GM23338 (cell line): ENCODE data around the gene SLC19A2.

Source experiments
- CTCF ChIP-seq, 2 experiments: fragments of 200-600 bp in 1 of 2; sonication (generic) in 1 of 2; conservative IDR thresholded peaks; 2 replicates each; pipeline versions ENCODE4 v1.5.1 to v1.6.1; 2016 to 2017; ENCODE audit warnings: antibody characterized with exemption in 2 of 2, low read depth in 2 of 2, mild to moderate bottlenecking in 2 of 2, moderate library complexity in 1 of 2
- EZH2phosphoT487 ChIP-seq: fragments of 200-600 bp; sonication (generic); IDR thresholded peaks from one replicate; pipeline ENCODE4 v1.8.1; 2018; ENCODE audit warnings: antibody characterized with exemption; ENCODE audit not compliant: unreplicated experiment
- JUNB ChIP-seq: IDR thresholded peaks from one replicate; pipeline ENCODE4 v1.6.1; 2016; ENCODE audit warnings: antibody characterized with exemption; ENCODE audit not compliant: unreplicated experiment
- REST ChIP-seq: IDR thresholded peaks from one replicate; pipeline ENCODE4 v1.6.1; 2018; ENCODE audit warnings: antibody characterized with exemption; ENCODE audit not compliant: unreplicated experiment

GRCh38 chr1:169487561-169487960 lies 1.8 kb upstream of the SLC19A2 start:
- TF ChIP-seq CTCF (conservative IDR thresholded peaks at IDR 0.05; ENCODE audit: low read depth in 2 of 2) (no peak), JUNB (no peak), REST (no peak), EZH2phosphoT487 (no peak)
